Activated T-cell treated with anti-CD3 and anti-CD28 coated beads for 48 hours (primary cell): ENCODE results near the gene ATG16L2.

ENCODE experiments used
- DNase-seq: peaks from one replicate; pipeline ENCODE4 v3.0.0-alpha.2; 2020; ENCODE audit warnings: low read depth

ATG16L2 gene

GRCh38 chr11:72814286-72815109 lies at the start of gene ATG16L2:
Gene ATG16L2, plus strand, starts transcription at chr11:72814411. Its CDS starts 35 bp downstream, at chr11:72814446.
- DNase-seq: peak; percentile 92

- no peak for DNase-seq
These were observed 49.7 kb upstream of the ATG16L2 start for GRCh38 chr11:72764503-72764902.

- DNase-seq: no peak
These were observed 47.9 kb upstream of the ATG16L2 start for GRCh38 chr11:72766152-72766902.

GRCh38 chr11:72767203-72768062 lies 46.8 kb upstream of the ATG16L2 start:
- DNase-seq: no peak

- no peak for DNase-seq
These were observed 45.6 kb upstream of the ATG16L2 start for GRCh38 chr11:72768581-72768980.

- no peak for DNase-seq
These were observed 44.5 kb upstream of the ATG16L2 start for GRCh38 chr11:72769680-72770079.

- no peak for DNase-seq
These were observed 43.4 kb upstream of the ATG16L2 start for GRCh38 chr11:72770799-72771198.

GRCh38 chr11:72771507-72771906 lies 42.7 kb upstream of the ATG16L2 start:
- DNase-seq: no peak

GRCh38 chr11:72772059-72772458 lies 42.2 kb upstream of the ATG16L2 start:
- DNase-seq: no peak

GRCh38 chr11:72773291-72773690 lies 40.9 kb upstream of the ATG16L2 start:
- no peak for DNase-seq

GRCh38 chr11:72773696-72774095 lies 40.5 kb upstream of the ATG16L2 start:
- no peak for DNase-seq

GRCh38 chr11:72774499-72774898 lies 39.7 kb upstream of the ATG16L2 start:
- DNase-seq: no peak

GRCh38 chr11:72775288-72776110 lies 38.7 kb upstream of the ATG16L2 start:
- DNase-seq: no peak

GRCh38 chr11:72776117-72776843 lies 37.9 kb upstream of the ATG16L2 start:
- DNase-seq: no peak

GRCh38 chr11:72776844-72777754 lies 37.1 kb upstream of the ATG16L2 start:
- no peak for DNase-seq

- DNase-seq: no peak
These were observed 36.4 kb upstream of the ATG16L2 start for GRCh38 chr11:72777755-72778278.

GRCh38 chr11:72778535-72779494 lies 35.4 kb upstream of the ATG16L2 start:
- no peak for DNase-seq

- DNase-seq: no peak
These were observed 34.6 kb upstream of the ATG16L2 start for GRCh38 chr11:72779495-72780128.
